ENCODE measurements around the gene PIK3CB.

DNA sequence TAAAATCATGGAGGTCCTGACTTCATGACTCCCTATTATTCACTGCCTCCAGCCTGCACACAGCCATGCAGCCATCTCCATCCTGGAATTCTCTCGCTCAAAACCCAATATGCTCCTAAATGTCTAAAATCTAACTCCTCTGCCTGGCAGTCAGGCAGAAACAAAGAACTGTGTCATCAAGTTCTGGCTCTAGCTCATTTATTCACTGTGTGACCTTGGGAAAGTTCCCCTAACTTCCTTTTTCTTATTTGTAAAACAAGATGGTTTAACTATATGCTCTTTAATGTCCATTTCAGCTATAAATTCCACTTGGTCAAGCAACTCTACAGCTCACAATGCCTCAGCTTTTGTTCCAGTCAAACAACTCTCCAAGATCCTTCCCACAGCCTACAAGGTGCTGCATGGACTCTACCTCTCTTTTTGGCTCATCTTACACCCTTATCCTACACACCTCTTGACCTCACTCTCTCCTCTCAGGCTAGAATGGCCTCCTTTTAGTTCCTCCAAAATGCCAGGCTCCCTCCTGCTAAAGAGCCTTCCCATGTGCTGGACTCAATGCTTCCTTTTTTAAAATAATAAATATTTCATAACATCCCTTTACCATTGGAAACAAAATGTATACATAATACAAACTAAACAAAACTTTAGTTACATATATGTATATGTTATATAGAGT is 16.4 kb downstream of the PIK3CB start:
- TF ChIP-seq, protein P1, sequence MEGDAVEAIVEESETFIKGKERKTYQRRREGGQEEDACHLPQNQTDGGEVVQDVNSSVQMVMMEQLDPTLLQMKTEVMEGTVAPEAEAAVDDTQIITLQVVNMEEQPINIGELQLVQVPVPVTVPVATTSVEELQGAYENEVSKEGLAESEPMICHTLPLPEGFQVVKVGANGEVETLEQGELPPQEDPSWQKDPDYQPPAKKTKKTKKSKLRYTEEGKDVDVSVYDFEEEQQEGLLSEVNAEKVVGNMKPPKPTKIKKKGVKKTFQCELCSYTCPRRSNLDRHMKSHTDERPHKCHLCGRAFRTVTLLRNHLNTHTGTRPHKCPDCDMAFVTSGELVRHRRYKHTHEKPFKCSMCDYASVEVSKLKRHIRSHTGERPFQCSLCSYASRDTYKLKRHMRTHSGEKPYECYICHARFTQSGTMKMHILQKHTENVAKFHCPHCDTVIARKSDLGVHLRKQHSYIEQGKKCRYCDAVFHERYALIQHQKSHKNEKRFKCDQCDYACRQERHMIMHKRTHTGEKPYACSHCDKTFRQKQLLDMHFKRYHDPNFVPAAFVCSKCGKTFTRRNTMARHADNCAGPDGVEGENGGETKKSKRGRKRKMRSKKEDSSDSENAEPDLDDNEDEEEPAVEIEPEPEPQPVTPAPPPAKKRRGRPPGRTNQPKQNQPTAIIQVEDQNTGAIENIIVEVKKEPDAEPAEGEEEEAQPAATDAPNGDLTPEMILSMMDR (IDR thresholded peaks at IDR 0.05 in 2 of 3, conservative IDR thresholded peaks at IDR 0.05 in 1 of 3; ENCODE audit: control insufficient read depth in 2 of 3, extremely low read depth in 1 of 3, insufficient read depth in 1 of 3, low read depth in 3 of 3, low read length in 3 of 3) = no peak
- TF ChIP-seq, protein P2, sequence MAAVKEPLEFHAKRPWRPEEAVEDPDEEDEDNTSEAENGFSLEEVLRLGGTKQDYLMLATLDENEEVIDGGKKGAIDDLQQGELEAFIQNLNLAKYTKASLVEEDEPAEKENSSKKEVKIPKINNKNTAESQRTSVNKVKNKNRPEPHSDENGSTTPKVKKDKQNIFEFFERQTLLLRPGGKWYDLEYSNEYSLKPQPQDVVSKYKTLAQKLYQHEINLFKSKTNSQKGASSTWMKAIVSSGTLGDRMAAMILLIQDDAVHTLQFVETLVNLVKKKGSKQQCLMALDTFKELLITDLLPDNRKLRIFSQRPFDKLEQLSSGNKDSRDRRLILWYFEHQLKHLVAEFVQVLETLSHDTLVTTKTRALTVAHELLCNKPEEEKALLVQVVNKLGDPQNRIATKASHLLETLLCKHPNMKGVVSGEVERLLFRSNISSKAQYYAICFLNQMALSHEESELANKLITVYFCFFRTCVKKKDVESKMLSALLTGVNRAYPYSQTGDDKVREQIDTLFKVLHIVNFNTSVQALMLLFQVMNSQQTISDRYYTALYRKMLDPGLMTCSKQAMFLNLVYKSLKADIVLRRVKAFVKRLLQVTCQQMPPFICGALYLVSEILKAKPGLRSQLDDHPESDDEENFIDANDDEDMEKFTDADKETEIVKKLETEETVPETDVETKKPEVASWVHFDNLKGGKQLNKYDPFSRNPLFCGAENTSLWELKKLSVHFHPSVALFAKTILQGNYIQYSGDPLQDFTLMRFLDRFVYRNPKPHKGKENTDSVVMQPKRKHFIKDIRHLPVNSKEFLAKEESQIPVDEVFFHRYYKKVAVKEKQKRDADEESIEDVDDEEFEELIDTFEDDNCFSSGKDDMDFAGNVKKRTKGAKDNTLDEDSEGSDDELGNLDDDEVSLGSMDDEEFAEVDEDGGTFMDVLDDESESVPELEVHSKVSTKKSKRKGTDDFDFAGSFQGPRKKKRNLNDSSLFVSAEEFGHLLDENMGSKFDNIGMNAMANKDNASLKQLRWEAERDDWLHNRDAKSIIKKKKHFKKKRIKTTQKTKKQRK (IDR thresholded peaks at IDR 0.05; ENCODE audit: low read depth, low read length) = no peak
- TF ChIP-seq SUZ12 (IDR thresholded peaks at IDR 0.05; ENCODE audit: unreplicated experiment) (no peak), PAX5 (IDR thresholded peaks at IDR 0.05; ENCODE audit: borderline replicate concordance, low read depth, low read length) (no peak), EP300 (IDR thresholded peaks at IDR 0.05; ENCODE audit: borderline replicate concordance in 1 of 2, control insufficient read depth in 1 of 2, low read depth in 2 of 2, low read length in 2 of 2) (no peak), RFX5 (IDR thresholded peaks at IDR 0.05; ENCODE audit: low read depth, low read length) (no peak), PML (IDR thresholded peaks at IDR 0.05; ENCODE audit: low read length) (no peak), CEBPB (IDR thresholded peaks at IDR 0.05; ENCODE audit: borderline replicate concordance in 1 of 2, low read depth in 2 of 2, low read length in 2 of 2) (no peak), POLR2AphosphoS5 (IDR thresholded peaks at IDR 0.05; ENCODE audit: low read length) (no peak), NRF1 (conservative IDR thresholded peaks at IDR 0.05; ENCODE audit: low read depth, low read length) (no peak), NR2F1 (conservative IDR thresholded peaks at IDR 0.05) (0 out of 2 replicates have a peak, but pooled peaks have one; percentile 12)
- TF ChIP-seq, protein P3, sequence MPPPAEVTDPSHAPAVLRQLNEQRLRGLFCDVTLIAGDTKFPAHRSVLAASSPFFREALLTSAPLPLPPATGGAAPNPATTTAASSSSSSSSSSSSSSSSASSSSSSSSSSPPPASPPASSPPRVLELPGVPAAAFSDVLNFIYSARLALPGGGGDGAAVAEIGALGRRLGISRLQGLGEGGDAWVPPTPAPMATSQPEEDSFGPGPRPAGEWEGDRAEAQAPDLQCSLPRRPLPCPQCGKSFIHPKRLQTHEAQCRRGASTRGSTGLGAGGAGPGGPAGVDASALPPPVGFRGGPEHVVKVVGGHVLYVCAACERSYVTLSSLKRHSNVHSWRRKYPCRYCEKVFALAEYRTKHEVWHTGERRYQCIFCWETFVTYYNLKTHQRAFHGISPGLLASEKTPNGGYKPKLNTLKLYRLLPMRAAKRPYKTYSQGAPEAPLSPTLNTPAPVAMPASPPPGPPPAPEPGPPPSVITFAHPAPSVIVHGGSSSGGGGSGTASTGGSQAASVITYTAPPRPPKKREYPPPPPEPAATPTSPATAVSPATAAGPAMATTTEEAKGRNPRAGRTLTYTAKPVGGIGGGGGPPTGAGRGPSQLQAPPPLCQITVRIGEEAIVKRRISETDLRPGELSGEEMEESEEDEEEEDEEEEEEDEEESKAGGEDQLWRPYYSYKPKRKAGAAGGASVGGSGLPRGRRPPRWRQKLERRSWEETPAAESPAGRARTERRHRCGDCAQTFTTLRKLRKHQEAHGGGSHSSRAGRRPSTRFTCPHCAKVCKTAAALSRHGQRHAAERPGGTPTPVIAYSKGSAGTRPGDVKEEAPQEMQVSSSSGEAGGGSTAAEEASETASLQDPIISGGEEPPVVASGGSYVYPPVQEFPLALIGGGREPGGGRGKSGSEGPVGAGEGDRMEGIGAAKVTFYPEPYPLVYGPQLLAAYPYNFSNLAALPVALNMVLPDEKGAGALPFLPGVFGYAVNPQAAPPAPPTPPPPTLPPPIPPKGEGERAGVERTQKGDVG (CRISPR knock-in tag; IDR thresholded peaks at IDR 0.05) = no peak
- TF ChIP-seq, protein P4, sequence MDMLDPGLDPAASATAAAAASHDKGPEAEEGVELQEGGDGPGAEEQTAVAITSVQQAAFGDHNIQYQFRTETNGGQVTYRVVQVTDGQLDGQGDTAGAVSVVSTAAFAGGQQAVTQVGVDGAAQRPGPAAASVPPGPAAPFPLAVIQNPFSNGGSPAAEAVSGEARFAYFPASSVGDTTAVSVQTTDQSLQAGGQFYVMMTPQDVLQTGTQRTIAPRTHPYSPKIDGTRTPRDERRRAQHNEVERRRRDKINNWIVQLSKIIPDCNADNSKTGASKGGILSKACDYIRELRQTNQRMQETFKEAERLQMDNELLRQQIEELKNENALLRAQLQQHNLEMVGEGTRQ (IDR thresholded peaks at IDR 0.05; ENCODE audit: borderline replicate concordance, low read depth, low read length) = no peak
